GM19438 (cell line): ENCODE results near the gene RSPRY1.
"Not testable (repeated sequence)": the region's sequence is repeated elsewhere in the genome, so short reads cannot be mapped to it uniquely, and the experiment has no call there.

Source experiments
- ATAC-seq: cut with Tn5 transposase; IDR thresholded peaks from one replicate; pipeline ENCODE4 v1.9.1; 2021; ENCODE audit warnings: low read depth; ENCODE audit not compliant: unreplicated experiment

The RSPRY1 gene

GRCh38 chr16:57185446-57185944 lies 634 bp upstream of the RSPRY1 start:
- ATAC-seq: peak; percentile 28

GRCh38 chr16:57186872-57187854 lies 1.0 kb downstream of the RSPRY1 start:
- ATAC-seq: no peak

GRCh38 chr16:57187902-57188710 lies 2.0 kb downstream of the RSPRY1 start:
- not testable (repeated sequence) for ATAC-seq

GRCh38 chr16:57188711-57189002 lies 2.5 kb downstream of the RSPRY1 start:
- no peak for ATAC-seq

- ATAC-seq: not testable (repeated sequence)
Observed at GRCh38 chr16:57189527-57189926, 3.4 kb downstream of the RSPRY1 start.

GRCh38 chr16:57190136-57190535 lies 4.0 kb downstream of the RSPRY1 start:
- no peak for ATAC-seq

GRCh38 chr16:57191056-57191571 lies 5.0 kb downstream of the RSPRY1 start:
- no peak for ATAC-seq

- ATAC-seq: no peak
Observed at GRCh38 chr16:57192146-57192545, 6.0 kb downstream of the RSPRY1 start.

GRCh38 chr16:57192720-57193486 lies 6.8 kb downstream of the RSPRY1 start:
- ATAC-seq: no peak

GRCh38 chr16:57194512-57194911 lies 8.4 kb downstream of the RSPRY1 start:
- ATAC-seq: no peak

- no peak for ATAC-seq
Observed at GRCh38 chr16:57196286-57196685, 10.2 kb downstream of the RSPRY1 start.

- no peak for ATAC-seq
Observed at GRCh38 chr16:57196753-57197152, 10.6 kb downstream of the RSPRY1 start.

- not testable (repeated sequence) for ATAC-seq
Observed at GRCh38 chr16:57200321-57200720, 14.2 kb downstream of the RSPRY1 start.

- ATAC-seq: not testable (repeated sequence)
Observed at GRCh38 chr16:57200926-57201325, 14.8 kb downstream of the RSPRY1 start.

GRCh38 chr16:57202095-57202886 lies 16.2 kb downstream of the RSPRY1 start:
- no peak for ATAC-seq

GRCh38 chr16:57203451-57203850 lies 17.3 kb downstream of the RSPRY1 start:
- ATAC-seq: no peak

GRCh38 chr16:57204675-57205074 lies 18.5 kb downstream of the RSPRY1 start:
- no peak for ATAC-seq

- no peak for ATAC-seq
Observed at GRCh38 chr16:57208926-57209325, 22.8 kb downstream of the RSPRY1 start.

- ATAC-seq: no peak
Observed at GRCh38 chr16:57209780-57210179, 23.7 kb downstream of the RSPRY1 start.

GRCh38 chr16:57213462-57213861 lies 27.3 kb downstream of the RSPRY1 start:
- ATAC-seq: no peak
